NCI-H748 (cell line): Measurements from ENCODE around the gene PKP4.

Experiments used
- DNase-seq: peaks from one replicate; lab custom pipeline; 2025; ENCODE audit not compliant: unreplicated experiment; lab: John Stamatoyannopoulos, UW

PKP4 gene

GRCh38 chr2:158730621-158731140 is 273.9 kb downstream of the PKP4 start:
- no peak for DNase-seq

DNA sequence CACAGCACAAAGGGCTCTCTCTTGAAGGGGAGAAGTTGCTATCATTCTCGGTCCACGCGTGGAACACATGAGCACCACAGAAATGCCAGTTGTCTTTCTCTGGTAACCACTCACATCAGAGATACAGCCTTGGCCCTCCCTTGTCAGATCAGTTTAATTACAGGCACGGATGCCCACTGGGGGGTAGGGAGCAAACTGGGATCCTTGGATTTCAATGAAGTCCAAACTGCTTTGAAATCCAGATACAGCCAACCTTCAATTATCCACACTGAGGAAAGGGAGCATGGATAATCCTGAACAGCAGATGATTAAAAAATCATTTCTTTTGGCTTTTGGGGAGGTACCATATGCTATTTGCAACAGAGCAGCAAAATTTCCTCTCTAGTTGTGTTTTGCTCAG is 274.6 kb downstream of the PKP4 start:
- no peak for DNase-seq
